Measurements from ENCODE around the gene CCDC149. TPM values are rescaled to one million over a fixed set of nuclear protein-coding genes. Genes with fewer than 3 reads are reported as not detected.

CCDC149 gene
- total and polyA plus RNA-seq, 2 of the 4 experiments (the other 2 are of a cell fraction), result 6.7 to 7.0 TPM

DNA sequence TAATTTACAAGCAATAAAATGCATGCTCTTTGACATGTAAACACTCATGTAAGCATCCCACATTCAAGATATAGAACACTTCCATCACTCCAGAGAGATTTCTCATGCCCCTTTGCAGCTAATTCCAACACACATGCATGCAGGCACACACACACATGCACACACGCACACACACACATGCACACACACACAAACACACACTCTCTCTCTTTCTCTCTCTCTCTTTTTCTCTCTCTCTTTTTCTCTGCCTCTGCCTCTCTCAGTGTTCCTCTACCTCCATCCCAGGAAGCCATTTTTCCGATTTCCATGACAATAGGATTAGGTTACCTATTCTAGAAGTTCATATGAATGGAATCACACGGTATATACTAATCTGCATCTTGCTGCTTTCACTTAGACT is 129.3 kb downstream of the CCDC149 start:
- Histone ChIP-seq H2AK5ac (ENCODE audit: low read depth, low read length) (no peak overlapping the region), H4K8ac (ENCODE audit: low read depth in 2 of 2, low read length in 2 of 2) (no peak overlapping the region), H4K91ac (ENCODE audit: insufficient read depth, low read depth, low read length) (no peak overlapping the region), H3K36me3 (ENCODE audit: control insufficient read depth, insufficient read depth, low read length) (no peaks in the 10 kb centered on the region), H3K27ac (ENCODE audit: insufficient read depth, low read length) (no peak overlapping the region), H4K20me1 (ENCODE audit: insufficient read depth, low read length) (no peaks in the 10 kb centered on the region), H2BK15ac (ENCODE audit: low read depth, low read length) (no peak overlapping the region), H3K56ac (ENCODE audit: extremely low read depth, insufficient read depth, low read length) (no peak overlapping the region), H3K9ac (ENCODE audit: low read depth, low read length) (no peak overlapping the region), H3K4me3 (ENCODE audit: insufficient read depth, low read depth, low read length) (no peak overlapping the region), H3K9me3 (ENCODE audit: control insufficient read depth, insufficient read depth, low read length) (no peaks in the 10 kb centered on the region; the same call in 1 of the 2 replicates), H3K4me1 (ENCODE audit: control insufficient read depth, insufficient read depth, low read length) (peaks cover 12% of the 10 kb centered on the region), H3K18ac (ENCODE audit: low read depth, low read length) (no peak overlapping the region), H3K27me3 (ENCODE audit: control insufficient read depth, insufficient read depth, low read length) (no peaks in the 10 kb centered on the region), H2AFZ (replicated peaks; ENCODE audit: low read length, poor library complexity) (no peak overlapping the region), H2AK9ac (replicated peaks; ENCODE audit: low read depth, low read length, poor library complexity) (no peak overlapping the region), H2BK5ac (ENCODE audit: low read depth, low read length, poor library complexity, severe bottlenecking) (no peak overlapping the region), H3K4ac (ENCODE audit: low read depth, low read length) (no peak overlapping the region), H3K4me2 (ENCODE audit: low read depth, low read length) (no peak overlapping the region), H2BK20ac (ENCODE audit: low read depth, low read length) (no peak overlapping the region), H3K79me1 (ENCODE audit: low read depth in 1 of 2, low read length in 2 of 2) (no peaks in the 10 kb centered on the region), H3K23ac (ENCODE audit: low read depth, low read length) (no peak overlapping the region), H3K9me1 (ENCODE audit: insufficient read depth, low read length) (peaks cover 3% of the 10 kb centered on the region; the same call in 1 of the 2 replicates), H4K5ac (ENCODE audit: low read depth, low read length) (no peak overlapping the region), H2BK120ac (ENCODE audit: low read depth, low read length) (no peak overlapping the region), H3K14ac (replicated peaks; ENCODE audit: low read depth, low read length) (no peak overlapping the region)
- dilution Hi-C loops (cut with HindIII; ENCODE audit: low sequenced_read_pairs, unreplicated experiment), result no loop called here
- ATAC-seq (ENCODE audit: low read depth) (no peak), DNase-seq (no peak)
- ChIA-PET CTCF (interaction anchor here (1.8 kb wide), 1 partner anchor 10 kb away, joined by 8 read pairs; no protein-coding TSS in a partner anchor), POLR2A (ENCODE audit: unreplicated experiment) (no interaction called here)
- TF ChIP-seq, protein P1, sequence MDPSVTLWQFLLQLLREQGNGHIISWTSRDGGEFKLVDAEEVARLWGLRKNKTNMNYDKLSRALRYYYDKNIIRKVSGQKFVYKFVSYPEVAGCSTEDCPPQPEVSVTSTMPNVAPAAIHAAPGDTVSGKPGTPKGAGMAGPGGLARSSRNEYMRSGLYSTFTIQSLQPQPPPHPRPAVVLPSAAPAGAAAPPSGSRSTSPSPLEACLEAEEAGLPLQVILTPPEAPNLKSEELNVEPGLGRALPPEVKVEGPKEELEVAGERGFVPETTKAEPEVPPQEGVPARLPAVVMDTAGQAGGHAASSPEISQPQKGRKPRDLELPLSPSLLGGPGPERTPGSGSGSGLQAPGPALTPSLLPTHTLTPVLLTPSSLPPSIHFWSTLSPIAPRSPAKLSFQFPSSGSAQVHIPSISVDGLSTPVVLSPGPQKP (IDR thresholded peaks at IDR 0.05; ENCODE audit: borderline replicate concordance, low read depth, low read length), result no peak
- TF ChIP-seq CEBPB (IDR thresholded peaks at IDR 0.05; ENCODE audit: low read depth, low read length) (no peak), MXI1 (IDR thresholded peaks at IDR 0.05; ENCODE audit: borderline replicate concordance, low read depth, low read length) (no peak), NFE2L2 (IDR thresholded peaks at IDR 0.05; ENCODE audit: low read depth, low read length) (no peak), SMC3 (IDR thresholded peaks at IDR 0.05; ENCODE audit: low read depth, low read length) (no peak), MAZ (IDR thresholded peaks at IDR 0.05; ENCODE audit: borderline replicate concordance, low read depth, low read length) (no peak), RCOR1 (IDR thresholded peaks at IDR 0.05; ENCODE audit: insufficient replicate concordance, low read length) (no peak), POLR2A (IDR thresholded peaks at IDR 0.05; ENCODE audit: low read depth, low read length) (no peak), CHD1 (IDR thresholded peaks at IDR 0.05; ENCODE audit: low read depth, low read length) (no peak), BHLHE40 (IDR thresholded peaks at IDR 0.05; ENCODE audit: low read depth, low read length) (no peak), RFX5 (IDR thresholded peaks at IDR 0.05; ENCODE audit: low read depth, low read length) (no peak), MAFK (IDR thresholded peaks at IDR 0.05; ENCODE audit: low read depth, low read length) (no peak), FOS (IDR thresholded peaks at IDR 0.05; ENCODE audit: low read depth, low read length) (no peak), RAD21 (IDR thresholded peaks at IDR 0.05; ENCODE audit: low read length) (no peak)
- TF ChIP-seq, protein P2, sequence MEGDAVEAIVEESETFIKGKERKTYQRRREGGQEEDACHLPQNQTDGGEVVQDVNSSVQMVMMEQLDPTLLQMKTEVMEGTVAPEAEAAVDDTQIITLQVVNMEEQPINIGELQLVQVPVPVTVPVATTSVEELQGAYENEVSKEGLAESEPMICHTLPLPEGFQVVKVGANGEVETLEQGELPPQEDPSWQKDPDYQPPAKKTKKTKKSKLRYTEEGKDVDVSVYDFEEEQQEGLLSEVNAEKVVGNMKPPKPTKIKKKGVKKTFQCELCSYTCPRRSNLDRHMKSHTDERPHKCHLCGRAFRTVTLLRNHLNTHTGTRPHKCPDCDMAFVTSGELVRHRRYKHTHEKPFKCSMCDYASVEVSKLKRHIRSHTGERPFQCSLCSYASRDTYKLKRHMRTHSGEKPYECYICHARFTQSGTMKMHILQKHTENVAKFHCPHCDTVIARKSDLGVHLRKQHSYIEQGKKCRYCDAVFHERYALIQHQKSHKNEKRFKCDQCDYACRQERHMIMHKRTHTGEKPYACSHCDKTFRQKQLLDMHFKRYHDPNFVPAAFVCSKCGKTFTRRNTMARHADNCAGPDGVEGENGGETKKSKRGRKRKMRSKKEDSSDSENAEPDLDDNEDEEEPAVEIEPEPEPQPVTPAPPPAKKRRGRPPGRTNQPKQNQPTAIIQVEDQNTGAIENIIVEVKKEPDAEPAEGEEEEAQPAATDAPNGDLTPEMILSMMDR (conservative IDR thresholded peaks at IDR 0.05; ENCODE audit: low read depth, low read length), result no peak
- TF ChIP-seq, protein P3, sequence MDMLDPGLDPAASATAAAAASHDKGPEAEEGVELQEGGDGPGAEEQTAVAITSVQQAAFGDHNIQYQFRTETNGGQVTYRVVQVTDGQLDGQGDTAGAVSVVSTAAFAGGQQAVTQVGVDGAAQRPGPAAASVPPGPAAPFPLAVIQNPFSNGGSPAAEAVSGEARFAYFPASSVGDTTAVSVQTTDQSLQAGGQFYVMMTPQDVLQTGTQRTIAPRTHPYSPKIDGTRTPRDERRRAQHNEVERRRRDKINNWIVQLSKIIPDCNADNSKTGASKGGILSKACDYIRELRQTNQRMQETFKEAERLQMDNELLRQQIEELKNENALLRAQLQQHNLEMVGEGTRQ (IDR thresholded peaks at IDR 0.05; ENCODE audit: low read depth, low read length), result no peak
- 83% methylated on average over 1 of the region's 3 CpGs; no CpG with 5 or more reads in 1 of the 2 experiments for WGBS, 2 experiments (ENCODE audit: extremely low coverage in 2 of 2, insufficient read length in 1 of 2)
- BruUV-seq (replicated peaks), result no TSS peak
- intact Hi-C loops (cut with micrococcal nuclease), result no loop called here
- in situ Hi-C loops (cut with MboI; ENCODE audit: low sequenced_read_pairs), result no loop called here

All from IMR-90 (cell line).